Activated gamma-delta T cell treated with Interleukin-2 at 50 U/mL for 16 hours (primary cell): ENCODE measurements around the gene AADACL3.
"Not testable (repeated sequence)": the region's sequence is repeated elsewhere in the genome, so short reads cannot be mapped to it uniquely, and the experiment has no call there.

ENCODE experiments used
- DNase-seq: peaks from one replicate; pipeline ENCODE4 v3.0.0-alpha.2; 2020

AADACL3 gene

DNA sequence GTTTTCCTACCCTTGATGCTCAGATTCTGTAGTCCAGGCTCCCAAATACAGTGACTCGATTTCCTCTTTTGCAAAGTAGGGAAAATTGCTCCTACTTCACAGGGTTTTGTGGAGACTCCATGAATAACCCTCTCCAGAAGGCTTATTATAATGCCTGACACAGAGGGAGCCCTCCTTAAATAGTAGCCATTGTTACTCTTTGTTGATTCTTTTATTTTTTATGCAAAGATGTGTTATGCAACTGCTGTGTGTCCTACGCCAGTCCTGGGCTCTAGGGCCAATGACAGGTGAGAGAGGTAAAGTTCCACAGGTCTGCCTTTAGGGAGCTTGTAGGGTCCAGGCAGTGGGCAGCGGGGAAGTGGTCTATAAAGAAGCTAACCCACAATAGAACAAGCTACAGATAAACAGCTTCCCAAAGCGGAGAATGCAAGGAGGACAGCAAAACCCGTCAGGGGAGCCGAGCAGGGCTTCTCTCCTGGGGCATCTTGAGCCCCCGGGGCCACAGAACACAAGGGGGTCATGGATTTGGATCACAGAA, 1.5 kb downstream of the AADACL3 start:
- no peak for DNase-seq

DNA sequence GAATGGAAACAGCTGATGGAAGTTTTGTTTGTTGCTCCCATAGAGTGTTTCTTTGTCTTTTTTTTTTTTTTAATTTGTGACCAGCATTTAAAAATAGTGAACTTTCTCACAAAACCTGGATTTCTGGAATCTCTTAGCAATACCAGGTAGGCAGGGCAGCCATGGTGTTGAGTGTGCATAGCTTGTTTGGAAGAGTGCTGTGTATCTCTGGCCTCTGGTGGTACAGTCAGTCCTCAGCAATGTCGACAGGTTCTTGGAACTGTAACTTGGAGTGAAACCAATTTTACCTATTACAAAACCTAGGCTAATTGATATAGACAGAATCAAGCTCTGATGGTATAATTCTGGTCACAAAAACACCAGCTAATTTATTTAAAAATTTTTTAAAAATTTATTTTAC, 6.7 kb downstream of the AADACL3 start:
- DNase-seq = no peak

DNA sequence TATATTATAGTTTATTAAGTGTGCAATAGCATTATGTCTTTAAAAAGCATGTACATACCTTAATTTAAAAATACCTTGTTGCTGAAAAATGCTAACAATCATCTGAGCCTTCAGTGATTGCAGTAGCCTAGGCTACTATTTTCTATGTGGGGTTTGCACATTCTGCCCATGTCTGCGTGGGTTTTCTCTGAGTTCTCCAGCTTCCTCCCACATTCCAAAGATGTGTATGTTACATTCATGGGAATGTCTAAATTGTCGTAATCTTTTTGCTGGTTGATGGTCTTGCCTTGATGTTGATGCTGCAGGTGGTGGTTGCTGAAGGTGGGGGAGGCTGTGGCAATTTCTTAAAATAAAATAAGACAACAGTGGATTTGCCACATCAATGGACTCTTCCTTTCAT, 12.5 kb downstream of the AADACL3 start:
- no peak for DNase-seq

- DNase-seq = no peak
Measured at GRCh38 chr1:12730156-12730555, 14.2 kb downstream of the AADACL3 start.

GRCh38 chr1:12731084-12731483, 15.2 kb downstream of the AADACL3 start:
- DNase-seq = not testable (repeated sequence)

DNA sequence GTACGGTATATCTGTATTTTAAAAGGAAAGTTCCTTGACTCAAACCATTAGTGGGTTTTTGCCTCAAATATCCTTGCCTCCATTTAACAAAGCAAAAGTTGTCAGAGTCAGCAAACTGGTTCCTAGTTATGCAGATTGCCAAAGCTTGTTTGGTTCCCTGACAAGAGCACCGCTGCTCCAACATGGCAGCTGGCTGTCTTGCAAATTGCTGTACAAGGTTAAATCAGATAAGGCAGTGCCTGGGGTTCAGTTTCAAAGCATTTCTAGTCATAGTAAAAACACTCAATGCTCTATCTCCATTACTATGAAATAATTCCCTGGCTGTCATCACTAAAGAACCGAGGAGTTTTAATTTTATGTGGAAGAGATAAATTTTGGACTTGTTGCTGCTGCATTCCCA, 18.7 kb downstream of the AADACL3 start:
- DNase-seq = no peak

- no peak for DNase-seq
Measured at GRCh38 chr1:12738934-12739333, 23.0 kb downstream of the AADACL3 start.

- no peak for DNase-seq
Measured at GRCh38 chr1:12739613-12740012, 23.7 kb downstream of the AADACL3 start.

- no peak for DNase-seq
Measured at GRCh38 chr1:12741946-12742345, 26.0 kb downstream of the AADACL3 start.

- DNase-seq = no peak
Measured at GRCh38 chr1:12745126-12745991, 29.4 kb downstream of the AADACL3 start.

DNA sequence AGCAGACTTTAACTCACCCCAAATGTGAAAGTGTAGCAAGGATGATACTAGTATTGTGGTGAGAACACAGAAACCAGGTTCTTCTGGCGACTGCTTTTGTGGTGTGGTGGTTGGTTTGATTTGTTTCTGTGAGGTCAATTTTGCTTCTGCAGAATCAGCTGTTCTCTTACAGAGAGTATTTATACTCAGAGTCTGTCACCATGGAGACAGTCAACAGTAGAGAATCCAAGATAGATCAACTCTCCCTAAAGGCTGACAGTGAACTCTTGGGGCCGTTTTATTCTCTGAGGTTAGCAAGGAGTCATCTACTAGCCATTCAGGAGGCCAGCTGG, 30.0 kb downstream of the AADACL3 start, which contains the start of gene CFAP107:
Gene CFAP107, plus strand, starts transcription at position 209 of the 332 bp plus-strand sequence. CDS start 231 bp downstream, outside the sequence.
- no peak for DNase-seq

DNA sequence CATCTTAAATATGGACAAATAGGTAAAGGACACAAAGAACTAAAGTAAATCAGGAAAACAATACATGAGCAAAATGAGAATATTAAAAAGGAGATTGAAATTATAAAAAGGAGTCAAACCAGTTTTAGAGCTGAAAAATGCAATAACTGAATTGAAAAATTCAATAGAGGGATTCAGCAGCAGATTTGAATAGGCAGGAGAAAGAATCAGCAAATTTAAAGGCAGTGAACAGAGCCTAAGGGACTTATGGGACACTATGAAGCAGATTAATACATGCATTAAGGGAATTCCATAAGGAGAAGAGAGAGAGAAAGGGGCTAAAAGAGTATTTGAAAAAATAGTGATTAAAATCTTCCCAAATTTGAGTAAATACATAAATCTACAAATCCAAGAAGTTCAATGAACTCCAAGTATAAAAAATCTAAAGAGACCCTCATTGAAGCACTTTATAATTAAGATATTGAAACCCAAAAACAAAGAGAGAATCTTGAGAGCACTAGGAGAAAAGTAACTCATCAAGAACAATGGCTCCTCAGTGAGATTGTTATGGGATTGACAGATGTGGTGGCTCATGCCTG, 33.0 kb downstream of the AADACL3 start:
- no peak for DNase-seq

- DNase-seq = no peak
Measured at GRCh38 chr1:12754738-12755137, 38.8 kb downstream of the AADACL3 start.

DNA sequence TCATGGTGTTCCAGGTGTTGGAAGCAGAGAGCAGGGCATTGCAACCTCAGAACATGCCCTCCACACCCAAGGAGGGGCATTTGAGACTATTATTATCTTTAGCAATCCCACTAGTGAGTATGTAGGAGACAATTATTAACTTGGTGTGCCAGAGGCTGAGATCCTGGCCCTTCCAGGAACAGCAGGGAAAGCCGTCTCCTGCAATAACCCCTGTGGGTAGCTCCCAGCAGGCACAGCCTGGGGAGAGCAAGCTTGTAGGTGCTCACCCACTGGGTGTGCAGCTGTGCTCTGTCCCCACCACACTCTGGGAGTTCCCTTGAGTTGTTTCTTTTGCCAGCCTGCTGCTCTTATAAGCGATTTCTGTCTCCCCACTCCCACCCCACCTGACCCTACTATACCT, 40.4 kb downstream of the AADACL3 start:
- DNase-seq = no peak

DNA sequence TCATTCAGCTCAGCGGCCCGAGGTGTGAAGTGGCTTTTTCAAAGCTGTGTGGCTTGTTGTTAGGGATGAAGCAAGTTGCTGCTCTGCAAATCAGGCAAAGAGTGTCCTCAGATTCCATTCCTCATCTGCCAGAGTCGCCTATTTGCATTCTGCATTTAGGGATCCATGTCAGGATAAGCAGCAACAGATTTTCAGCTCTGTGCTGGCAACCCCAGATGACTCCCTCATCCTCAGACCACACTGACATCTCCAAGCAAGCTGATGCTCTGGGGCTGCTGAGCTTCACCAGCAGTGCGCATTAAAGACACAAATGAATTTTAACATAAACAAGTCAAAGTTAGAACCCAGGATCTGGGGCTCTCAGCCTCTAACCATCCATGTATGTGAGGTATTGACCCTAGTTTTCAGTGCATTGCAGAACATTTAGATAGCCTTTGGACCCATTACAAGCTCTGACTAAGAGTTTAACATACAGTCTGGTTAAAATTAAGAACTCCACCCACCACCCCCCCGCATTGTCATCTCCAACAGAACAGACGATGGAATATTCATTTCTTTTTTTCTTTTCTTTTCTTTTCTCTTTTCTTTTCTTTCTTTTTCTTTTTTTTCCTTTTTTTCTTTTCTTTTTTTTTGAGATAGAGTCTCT, 41.0 kb downstream of the AADACL3 start:
- no peak for DNase-seq

- DNase-seq = no peak
Measured at GRCh38 chr1:12757836-12758235, 41.9 kb downstream of the AADACL3 start.

GRCh38 chr1:12760256-12760795, 44.4 kb downstream of the AADACL3 start:
- no peak for DNase-seq

DNA sequence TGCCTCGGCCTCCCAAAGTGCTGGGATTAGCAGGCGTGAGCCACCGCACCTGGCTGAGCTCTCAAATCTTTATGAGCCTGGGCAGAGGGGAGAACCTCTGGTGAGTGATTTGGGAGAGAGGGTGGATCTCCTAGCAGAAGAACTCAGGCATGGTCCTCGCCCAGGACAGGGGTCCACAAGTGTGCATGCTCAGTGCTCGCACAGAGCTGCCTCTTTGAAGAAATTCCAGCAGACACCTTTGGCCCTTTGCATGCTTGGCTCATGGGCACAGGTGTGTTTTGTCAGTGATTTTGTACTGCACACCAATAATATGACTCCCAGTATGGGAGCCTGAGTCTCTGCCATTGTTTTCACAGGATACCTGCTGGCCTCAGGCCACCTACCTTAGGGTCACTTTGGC, 45.9 kb downstream of the AADACL3 start:
- DNase-seq = no peak

DNA sequence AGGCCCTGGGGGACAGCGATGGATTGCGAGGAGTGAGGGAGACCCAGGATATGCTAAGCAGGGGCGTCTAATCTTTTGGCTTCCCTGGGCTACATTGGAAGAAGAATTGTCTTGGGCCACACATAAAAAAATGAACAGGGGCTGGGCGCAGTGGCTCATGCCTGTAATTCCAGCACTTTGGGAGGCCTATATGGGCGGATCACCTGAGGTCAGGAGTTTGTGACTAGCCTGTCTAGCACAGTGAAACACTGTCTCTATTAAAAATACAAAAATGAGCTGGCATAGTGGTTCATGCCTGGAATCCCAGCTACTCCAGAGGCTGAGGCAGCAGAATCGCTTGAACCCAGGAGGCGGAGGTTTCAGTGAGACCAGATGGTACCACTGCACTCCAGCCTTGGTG, 46.9 kb downstream of the AADACL3 start:
- no peak for DNase-seq

DNA sequence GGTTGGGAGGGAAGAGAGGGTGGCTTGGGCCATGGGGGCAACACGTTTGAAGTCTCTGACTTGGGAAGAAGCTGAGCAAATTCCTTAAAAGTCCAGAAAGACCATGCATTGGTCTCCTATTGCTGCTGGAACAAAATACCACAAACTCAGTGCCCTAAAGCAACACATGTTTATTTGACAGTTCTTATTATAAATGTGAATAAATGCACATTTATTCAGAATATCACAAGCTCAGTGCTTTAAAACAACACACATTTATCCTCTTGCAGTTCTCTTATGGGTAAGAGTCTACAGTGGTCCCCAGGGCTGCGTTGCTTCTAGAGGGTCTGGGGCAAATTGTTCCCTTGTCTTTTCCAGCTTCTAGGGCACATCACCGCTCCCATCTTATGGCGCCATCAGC, 47.6 kb downstream of the AADACL3 start:
- DNase-seq = no peak

DNA sequence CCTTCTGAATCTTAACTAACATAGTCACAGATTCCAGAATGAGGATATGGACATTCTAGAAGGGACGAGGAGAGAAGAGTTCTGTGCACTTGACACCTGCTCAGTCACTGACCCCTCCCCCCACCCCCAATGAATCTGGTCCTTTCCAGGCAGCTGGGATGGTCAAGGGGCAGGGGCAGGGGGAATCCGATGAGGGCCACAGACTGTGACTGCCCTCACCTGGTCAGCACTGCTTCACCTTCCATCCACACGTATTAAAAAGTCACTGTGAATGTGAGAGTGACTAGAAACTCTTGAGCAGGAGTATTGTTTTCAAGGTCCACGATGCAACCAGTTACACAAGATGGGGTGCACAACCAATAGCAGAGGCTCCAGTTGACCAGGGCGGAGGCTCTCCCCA, 48.1 kb downstream of the AADACL3 start:
- no peak for DNase-seq

- DNase-seq = no peak
Measured at GRCh38 chr1:12769031-12769430, 53.1 kb downstream of the AADACL3 start.

GRCh38 chr1:12769976-12770505, 54.1 kb downstream of the AADACL3 start:
- DNase-seq = no peak
